ENCODE results near the gene CCN2.
A peak's percentile ranks its signal among the peaks of the same experiment; 100 is the strongest.
"Not testable (repeated sequence)": the region's sequence is repeated elsewhere in the genome, so short reads cannot be mapped to it uniquely, and the experiment has no call there.

Gene CCN2

DNA sequence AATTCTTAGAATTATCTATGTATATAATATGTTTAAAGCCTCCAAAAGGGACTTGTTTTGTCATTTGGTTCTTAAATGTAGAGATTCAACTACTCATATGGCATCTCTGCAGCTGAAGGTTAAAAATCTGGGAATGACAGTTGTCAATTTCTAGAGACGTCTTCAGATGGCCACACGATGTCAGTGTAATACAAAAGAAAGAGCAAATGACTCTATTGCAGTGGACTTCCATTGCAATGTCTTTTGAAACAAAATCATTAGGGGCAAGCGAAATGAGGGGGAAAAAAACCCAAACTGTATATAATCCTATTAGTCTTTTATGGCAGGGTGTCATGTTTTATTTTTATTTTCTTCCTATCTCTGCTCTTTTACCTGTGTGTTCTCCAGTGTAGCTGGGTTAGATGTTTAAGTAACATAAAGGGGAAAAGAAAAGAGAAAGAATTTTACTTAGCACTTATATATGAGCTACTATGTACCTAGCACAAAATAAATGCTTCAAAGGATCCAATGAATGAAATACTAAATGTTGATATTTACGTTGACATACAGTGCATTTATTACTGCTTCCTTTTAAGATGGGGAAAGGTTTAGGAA is 26.2 kb downstream of the CCN2 start:
- no peak for DNase-seq (ENCODE audit: low read depth, low spot score)
- no peak overlapping the region for H3K27ac ChIP-seq
- TF ChIP-seq FOXP2 (optimal IDR thresholded peaks at IDR 0.05; ENCODE audit: control extremely low read depth, extremely low read length, insufficient read depth), result no peak
- no peak for TF ChIP-seq POLR2AphosphoS5 (IDR thresholded peaks at IDR 0.05; ENCODE audit: borderline replicate concordance, low read depth, low read length)
- no peak for TF ChIP-seq EZH2 (IDR thresholded peaks at IDR 0.05)
- H3K9ac ChIP-seq (ENCODE audit: insufficient read length), result no peak overlapping the region
- H3K36me3 ChIP-seq (ENCODE audit: insufficient read depth, low read length), result no peaks in the 10 kb centered on the region
- no peaks in the 10 kb centered on the region for H3K9me3 ChIP-seq (ENCODE audit: low read depth, low read length)
- H3K4me3 ChIP-seq, result no peak overlapping the region

DNA sequence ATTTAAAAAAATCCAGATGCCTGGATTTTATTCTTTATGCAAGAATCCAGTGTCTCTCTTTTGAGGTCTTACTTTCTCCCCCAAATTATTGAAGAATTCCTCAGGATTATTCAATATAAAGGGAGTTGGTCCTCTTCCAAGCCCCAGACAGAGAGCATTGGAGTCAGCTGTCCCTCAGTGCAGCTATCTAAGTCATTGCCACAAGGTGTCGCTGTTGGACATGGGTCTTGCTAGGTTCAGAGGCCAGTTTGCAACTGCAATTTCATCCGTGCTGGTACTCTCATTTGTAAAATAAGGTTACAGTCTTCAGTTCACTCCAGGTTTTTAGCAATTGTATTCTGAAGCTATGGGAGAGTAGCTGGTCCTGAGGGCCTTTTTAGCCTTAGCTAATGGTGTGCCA is 27.8 kb downstream of the CCN2 start:
- peak; percentile 53 for DNase-seq (ENCODE audit: low read depth, low spot score)

DNA sequence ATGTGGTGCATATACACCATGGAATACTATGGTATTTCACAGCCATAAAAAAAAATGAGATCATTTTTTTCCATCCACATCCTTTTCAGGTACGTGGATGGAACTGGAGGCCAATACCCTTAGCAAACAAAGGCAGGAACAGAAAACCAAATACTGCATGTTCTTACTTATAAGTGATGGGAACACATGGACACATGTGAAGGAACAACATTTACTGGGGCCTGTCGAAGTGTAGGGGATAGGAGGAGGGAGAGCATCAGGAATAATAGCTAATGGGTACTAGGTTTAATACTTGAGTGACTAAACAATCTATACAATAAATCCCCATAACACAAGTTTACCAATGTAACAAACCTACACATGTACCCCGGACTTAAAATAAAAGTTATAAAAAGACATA is 30.5 kb downstream of the CCN2 start:
- no peak for TF ChIP-seq POLR2AphosphoS5 (IDR thresholded peaks at IDR 0.05; ENCODE audit: borderline replicate concordance, low read depth, low read length)
- TF ChIP-seq EZH2 (IDR thresholded peaks at IDR 0.05), result no peak
- TF ChIP-seq FOXP2 (optimal IDR thresholded peaks at IDR 0.05; ENCODE audit: control extremely low read depth, extremely low read length, insufficient read depth), result no peak

More for the DNA sequence above, 27.8 kb downstream of the CCN2 start:
- Histone ChIP-seq H3K36me3 (ENCODE audit: insufficient read depth, low read length) (no peaks in the 10 kb centered on the region), H3K4me3 (no peak overlapping the region), H3K9ac (ENCODE audit: insufficient read length) (no peak overlapping the region), H3K27ac (no peak overlapping the region), H3K9me3 (ENCODE audit: low read depth, low read length) (no peaks in the 10 kb centered on the region)
- TF ChIP-seq EZH2 (IDR thresholded peaks at IDR 0.05) (no peak), FOXP2 (optimal IDR thresholded peaks at IDR 0.05; ENCODE audit: control extremely low read depth, extremely low read length, insufficient read depth) (no peak), POLR2AphosphoS5 (IDR thresholded peaks at IDR 0.05; ENCODE audit: borderline replicate concordance, low read depth, low read length) (no peak)

DNA sequence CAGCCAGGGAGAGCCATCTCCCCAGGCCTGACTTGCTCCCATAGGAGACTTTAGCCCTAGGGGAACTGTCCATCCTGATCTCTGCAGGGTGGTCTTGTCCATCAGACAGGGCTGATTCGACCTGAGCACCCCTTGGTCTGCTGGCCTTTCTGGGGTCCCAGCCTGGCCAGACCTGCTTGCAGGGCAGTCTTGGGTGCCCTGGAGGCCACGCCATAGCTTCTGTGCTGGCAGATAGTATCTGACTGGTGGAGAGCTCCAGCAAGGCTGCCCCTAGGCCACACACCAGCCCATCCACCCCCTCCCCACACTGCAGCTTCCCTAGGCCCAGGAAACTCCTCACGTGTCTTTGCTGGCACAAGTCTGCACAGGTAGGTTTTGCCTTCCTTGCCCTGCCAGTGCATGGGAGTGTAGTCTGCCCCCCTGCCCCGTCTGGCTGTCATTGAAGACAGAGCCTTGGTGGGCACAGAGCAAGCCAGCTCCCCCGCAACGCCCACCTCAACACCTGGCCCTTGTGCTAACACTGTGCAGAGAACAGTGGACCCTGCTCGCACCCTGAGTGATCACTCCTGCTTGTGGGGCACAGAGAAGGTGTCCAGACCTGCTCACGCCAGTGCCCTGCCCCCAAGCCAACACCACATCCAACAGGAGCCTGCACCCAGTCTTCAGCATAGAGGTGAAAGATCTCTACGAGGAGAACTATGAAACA is 32.4 kb downstream of the CCN2 start:
- H3K27ac ChIP-seq, result no peak overlapping the region
- H3K9me3 ChIP-seq (ENCODE audit: low read depth, low read length), result no peaks in the 10 kb centered on the region
- H3K4me3 ChIP-seq, result no peak overlapping the region
- H3K9ac ChIP-seq (ENCODE audit: insufficient read length), result no peak overlapping the region
- H3K36me3 ChIP-seq (ENCODE audit: insufficient read depth, low read length), result no peaks in the 10 kb centered on the region
- no peak for DNase-seq (ENCODE audit: low read depth, low spot score)
- TF ChIP-seq FOXP2 (optimal IDR thresholded peaks at IDR 0.05; ENCODE audit: control extremely low read depth, extremely low read length, insufficient read depth) (no peak), EZH2 (IDR thresholded peaks at IDR 0.05) (no peak), POLR2AphosphoS5 (IDR thresholded peaks at IDR 0.05; ENCODE audit: borderline replicate concordance, low read depth, low read length) (no peak)

More for the DNA sequence above, 30.5 kb downstream of the CCN2 start:
- Histone ChIP-seq H3K4me3 (no peak overlapping the region), H3K9ac (ENCODE audit: insufficient read length) (no peak overlapping the region), H3K36me3 (ENCODE audit: insufficient read depth, low read length) (no peaks in the 10 kb centered on the region), H3K9me3 (ENCODE audit: low read depth, low read length) (no peaks in the 10 kb centered on the region), H3K27ac (no peak overlapping the region)
- no peak for DNase-seq (ENCODE audit: low read depth, low spot score)

DNA sequence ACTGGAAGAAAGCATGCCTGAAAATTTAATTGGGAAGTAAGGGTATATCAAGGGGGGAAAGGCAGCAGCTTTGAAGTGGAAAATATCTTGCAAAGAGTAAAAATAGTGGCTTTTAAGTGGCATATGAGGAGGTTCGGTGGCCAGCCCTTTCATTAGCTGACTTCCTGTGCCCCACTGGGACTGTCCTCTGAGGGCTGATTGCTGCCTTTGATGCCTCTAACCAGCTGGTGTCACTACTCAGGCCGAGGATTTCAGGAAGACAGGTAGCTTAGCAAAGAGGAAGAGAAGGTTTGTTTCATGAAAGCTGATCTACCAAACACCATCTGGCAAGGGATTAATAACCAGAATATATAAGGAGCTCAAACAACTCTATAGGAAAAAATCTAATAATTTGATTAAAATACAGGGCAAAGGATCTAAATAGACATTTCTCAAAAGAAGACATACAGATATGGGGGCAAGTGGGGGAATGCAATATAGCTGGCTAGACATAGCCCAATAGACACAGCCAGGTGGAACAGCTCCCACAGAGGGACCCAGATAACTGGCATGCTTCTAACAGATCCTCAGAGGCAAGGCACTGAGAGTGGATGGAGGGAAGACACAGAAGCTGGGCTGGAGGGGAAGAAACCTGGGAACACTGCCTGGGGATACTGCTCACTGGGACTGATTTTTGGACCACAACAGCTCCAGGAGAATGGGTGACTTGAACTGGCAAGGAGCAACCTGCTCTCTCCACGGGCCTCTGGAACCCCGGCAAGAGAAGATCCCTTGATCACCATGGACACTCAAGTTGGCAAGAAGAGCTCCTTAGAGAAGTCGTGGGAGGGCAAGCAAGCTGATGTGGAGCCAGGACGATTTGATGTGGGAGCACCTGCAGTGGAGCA is 33.2 kb downstream of the CCN2 start:
- H3K9me3 ChIP-seq (ENCODE audit: low read depth, low read length), result no peaks in the 10 kb centered on the region
- no peak overlapping the region for H3K9ac ChIP-seq (ENCODE audit: insufficient read length)
- no peak overlapping the region for H3K4me3 ChIP-seq
- no peak overlapping the region for H3K27ac ChIP-seq
- DNase-seq (ENCODE audit: low read depth, low spot score), result no peak
- H3K36me3 ChIP-seq (ENCODE audit: insufficient read depth, low read length), result no peaks in the 10 kb centered on the region
- no peak for TF ChIP-seq FOXP2 (optimal IDR thresholded peaks at IDR 0.05; ENCODE audit: control extremely low read depth, extremely low read length, insufficient read depth)
- no peak for TF ChIP-seq POLR2AphosphoS5 (IDR thresholded peaks at IDR 0.05; ENCODE audit: borderline replicate concordance, low read depth, low read length)
- no peak for TF ChIP-seq EZH2 (IDR thresholded peaks at IDR 0.05)

DNA sequence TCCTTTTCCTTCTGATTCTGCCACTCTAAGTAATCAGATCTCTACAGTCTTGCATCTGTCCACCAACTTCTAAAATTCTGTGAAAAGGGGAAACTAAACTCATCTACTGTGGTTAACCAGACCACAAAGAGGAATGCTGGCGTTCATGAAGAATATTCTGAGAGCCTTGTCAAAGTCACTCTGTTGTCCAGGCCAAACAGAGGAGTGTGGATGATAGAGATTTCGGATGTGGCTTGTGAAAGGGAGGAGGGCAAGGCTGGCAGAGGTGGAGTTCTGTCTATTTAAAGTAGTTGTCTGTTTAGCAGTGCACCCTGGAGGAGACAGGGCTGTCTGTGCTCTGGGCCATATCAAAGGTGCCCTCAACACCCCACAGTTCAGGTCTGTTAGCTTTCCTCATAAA is 33.9 kb downstream of the CCN2 start:
- no peak for DNase-seq (ENCODE audit: low read depth, low spot score)
- Histone ChIP-seq H3K4me3 (no peak overlapping the region), H3K36me3 (ENCODE audit: insufficient read depth, low read length) (no peaks in the 10 kb centered on the region), H3K27ac (no peak overlapping the region), H3K9ac (ENCODE audit: insufficient read length) (no peak overlapping the region), H3K9me3 (ENCODE audit: low read depth, low read length) (no peaks in the 10 kb centered on the region)
- TF ChIP-seq POLR2AphosphoS5 (IDR thresholded peaks at IDR 0.05; ENCODE audit: borderline replicate concordance, low read depth, low read length) (no peak), EZH2 (IDR thresholded peaks at IDR 0.05) (no peak), FOXP2 (optimal IDR thresholded peaks at IDR 0.05; ENCODE audit: control extremely low read depth, extremely low read length, insufficient read depth) (no peak)

DNA sequence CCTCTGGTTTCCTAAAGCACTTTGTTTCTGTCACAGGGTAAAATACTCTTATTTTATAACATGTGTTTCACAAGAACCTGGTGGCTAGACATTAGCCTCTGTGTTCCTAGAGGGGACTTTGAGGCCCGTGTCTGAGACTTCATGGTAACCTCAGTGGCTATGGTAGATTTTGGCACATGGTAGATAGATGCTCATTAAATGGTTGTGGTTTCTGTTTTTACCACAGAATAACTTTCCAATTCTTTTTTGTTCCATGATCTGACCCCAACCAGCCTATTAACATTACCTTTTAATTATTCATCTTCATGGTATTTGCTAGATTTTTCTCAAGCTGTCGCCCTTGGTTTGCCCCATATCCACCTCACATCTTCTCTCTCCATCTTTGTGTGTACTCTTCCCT is 34.3 kb downstream of the CCN2 start:
- no peaks in the 10 kb centered on the region for H3K36me3 ChIP-seq (ENCODE audit: insufficient read depth, low read length)
- no peak for DNase-seq (ENCODE audit: low read depth, low spot score)
- no peak overlapping the region for H3K27ac ChIP-seq

DNA sequence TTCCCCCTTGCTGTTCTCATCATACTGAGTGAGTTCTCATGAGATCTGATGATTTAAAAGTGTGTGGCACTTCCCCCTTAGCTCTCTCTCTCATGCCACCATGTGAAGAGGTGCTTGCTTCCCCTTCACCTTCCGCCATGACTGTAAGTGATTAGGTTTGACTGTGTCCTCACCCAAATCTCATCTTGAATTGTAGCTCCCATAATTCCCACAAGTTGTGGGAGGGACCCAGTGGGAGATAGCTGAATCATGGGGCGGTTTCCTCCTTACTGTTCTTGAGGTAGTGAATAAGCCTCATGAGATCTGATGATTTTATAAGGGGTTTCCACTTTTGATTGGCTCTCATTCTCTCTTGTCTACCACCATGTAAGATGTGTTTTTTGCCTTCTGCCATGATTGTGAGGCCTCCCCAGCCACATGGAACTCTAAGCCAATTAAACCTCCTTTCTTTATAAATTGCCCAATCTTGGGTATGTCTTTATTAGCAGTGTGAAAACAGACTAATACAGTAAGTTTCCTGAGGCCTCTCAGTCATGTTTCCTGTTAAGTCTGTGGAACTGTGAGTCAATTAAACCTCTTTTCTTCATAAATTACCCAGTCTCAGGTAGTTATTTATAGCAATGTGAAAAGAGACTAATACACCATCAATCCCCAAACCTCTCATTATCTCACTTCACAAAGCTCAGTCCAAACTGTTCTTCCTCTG is 34.9 kb downstream of the CCN2 start:
- not testable (repeated sequence) for H3K9me3 ChIP-seq (ENCODE audit: low read depth, low read length); H3K27ac ChIP-seq; H3K9ac ChIP-seq (ENCODE audit: insufficient read length); H3K4me3 ChIP-seq; H3K36me3 ChIP-seq (ENCODE audit: insufficient read depth, low read length); DNase-seq (ENCODE audit: low read depth, low spot score)

More for the DNA sequence above, 34.3 kb downstream of the CCN2 start:
- no peak overlapping the region for H3K9ac ChIP-seq (ENCODE audit: insufficient read length)
- no peak for TF ChIP-seq POLR2AphosphoS5 (IDR thresholded peaks at IDR 0.05; ENCODE audit: borderline replicate concordance, low read depth, low read length)
- TF ChIP-seq FOXP2 (optimal IDR thresholded peaks at IDR 0.05; ENCODE audit: control extremely low read depth, extremely low read length, insufficient read depth), result no peak
- no peak for TF ChIP-seq EZH2 (IDR thresholded peaks at IDR 0.05)
- H3K9me3 ChIP-seq (ENCODE audit: low read depth, low read length), result no peaks in the 10 kb centered on the region
- no peak overlapping the region for H3K4me3 ChIP-seq
